SU-DHL-6 (cell line): ENCODE measurements around the gene MED6.

Experiments used
- H2AFZ ChIP-seq: fragments of 200-600 bp; sonication (generic); 2 replicates; pipeline ENCODE4 v1.6.1; 2014; ENCODE audit warnings: low read depth, mild to moderate bottlenecking, moderate library complexity, mixed read lengths, antibody characterized with exemption, low read length; ENCODE audit not compliant: severe bottlenecking
- H3F3A ChIP-seq: fragments of 200-600 bp; shearing (Covaris generic); 2 replicates; pipeline ENCODE4 v1.6.0; 2016; ENCODE audit warnings: antibody characterized with exemption, mild to moderate bottlenecking; ENCODE audit not compliant: insufficient read depth
- H3K27ac ChIP-seq: fragments of 200-600 bp; sonication (generic); 2 replicates; pipeline ENCODE4 v1.5.1; 2016; ENCODE audit warnings: low read depth, mild to moderate bottlenecking, low read length, moderate library complexity, mixed read lengths
- H3K27me3 ChIP-seq: fragments of 200-600 bp; sonication (generic), shearing (Covaris generic); 2 replicates; pipeline ENCODE4 v1.6.0; 2014; ENCODE audit warnings: mild to moderate bottlenecking, low read length
- H3K36me3 ChIP-seq: fragments of 200-600 bp; sonication (generic); 2 replicates; pipeline ENCODE4 v1.6.1; 2014; ENCODE audit warnings: mild to moderate bottlenecking, low read length, mixed read lengths
- H3K4me2 ChIP-seq: fragments of 300-600, 200-600 bp; shearing (Covaris generic), sonication (generic); 2 replicates; pipeline ENCODE4 v1.6.0; 2014; ENCODE audit warnings: low read length, low read depth, mild to moderate bottlenecking; ENCODE audit not compliant: poor library complexity, severe bottlenecking
- H3K4me3 ChIP-seq: fragments of 200-600 bp; sonication (generic); 2 replicates; pipeline ENCODE4 v1.5.1; 2014; ENCODE audit warnings: antibody characterized with exemption, low read length, mild to moderate bottlenecking, mixed read lengths; ENCODE audit not compliant: insufficient read depth, poor library complexity, severe bottlenecking
- H3K79me2 ChIP-seq: fragments of 200-600 bp; sonication (generic); 2 replicates; pipeline ENCODE4 v1.6.1; 2014; ENCODE audit warnings: mild to moderate bottlenecking, low read length, moderate library complexity; ENCODE audit not compliant: insufficient read depth
- H3K9ac ChIP-seq: fragments of 200-600 bp; sonication (generic); 2 replicates; pipeline ENCODE4 v1.7.0; 2014; ENCODE audit warnings: mild to moderate bottlenecking, low read length
- H3K9me2 ChIP-seq: fragments of 200-600 bp; sonication (generic); replicated peaks from 2 replicates; pipeline ENCODE4 v1.6.1; 2014; ENCODE audit warnings: low read length; ENCODE audit not compliant: insufficient read depth
- H3K9me3 ChIP-seq: fragments of 200-600 bp; sonication (generic); 2 replicates; pipeline ENCODE4 v1.6.1; 2014; ENCODE audit warnings: low read length, mixed read lengths; ENCODE audit not compliant: insufficient read depth
- H4K20me1 ChIP-seq: fragments of 200-600 bp; sonication (generic); 2 replicates; pipeline ENCODE4 v1.6.1; 2014; ENCODE audit warnings: low read depth, mild to moderate bottlenecking, antibody characterized with exemption, low read length, moderate library complexity, mixed read lengths
- EZH2phosphoT487 ChIP-seq: fragments of 200-600 bp; sonication (generic), shearing (Covaris generic); conservative IDR thresholded peaks from 2 replicates; pipeline ENCODE4 v1.6.1; 2018; ENCODE audit warnings: mild to moderate bottlenecking, antibody characterized with exemption, low read length, moderate library complexity, mixed read lengths
- TF ChIP-seq, protein P1 (sequence below): fragments of 200-600 bp; sonication (generic); IDR thresholded peaks from one replicate; pipeline ENCODE4 v1.5.1; 2017; ENCODE audit warnings: antibody characterized with exemption, mild to moderate bottlenecking, low read length, moderate library complexity; ENCODE audit not compliant: insufficient read depth, poor library complexity, severe bottlenecking

The MED6 gene

DNA sequence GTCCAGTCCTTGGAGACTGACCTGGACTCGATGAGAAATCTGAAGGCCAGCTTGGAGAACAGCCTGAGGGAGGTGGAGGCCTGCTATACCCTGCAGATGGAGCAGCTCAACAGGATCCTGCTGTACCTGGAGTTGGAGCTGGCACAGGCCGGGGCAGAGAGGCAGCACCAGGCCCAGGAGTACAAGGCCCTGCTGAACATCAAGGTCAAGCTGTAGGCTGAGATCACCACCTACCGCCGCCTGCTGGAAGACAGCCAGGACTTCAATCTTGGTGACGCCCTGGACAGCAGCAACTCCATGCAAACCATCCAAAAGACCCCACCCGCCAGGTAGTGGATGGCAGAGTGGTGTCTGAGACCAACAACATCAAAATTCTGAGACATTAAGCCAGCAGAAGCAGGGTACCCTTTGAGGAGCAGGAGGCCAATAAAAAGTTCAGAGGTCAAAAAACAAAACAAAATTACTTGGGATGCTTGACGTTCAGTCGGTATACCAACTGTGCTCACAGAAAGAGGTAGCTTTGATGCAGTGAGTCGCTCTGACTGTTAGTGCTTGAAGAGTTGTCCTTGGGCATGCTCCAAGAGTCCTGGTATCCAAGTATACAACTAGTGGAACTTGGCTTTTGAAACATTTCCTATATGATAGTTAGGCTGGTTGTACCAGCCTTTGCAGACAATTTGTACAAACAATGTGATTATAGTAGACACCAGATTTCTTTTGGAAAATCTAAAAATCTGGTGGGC is 4.8 kb downstream of the MED6 start:
- Histone ChIP-seq H3K9ac (no peak overlapping the region), H3F3A (no peaks in the 10 kb centered on the region; the same call in 1 of the 2 replicates), H3K36me3 (peaks cover 25% of the 10 kb centered on the region), H3K4me2 (no peak overlapping the region), H3K79me2 (peaks cover 55% of the 10 kb centered on the region), H4K20me1 (0 out of 2 replicates have a peak, but pooled peaks cover 9% of the 10 kb centered on the region), H3K27ac (no peak overlapping the region), H3K9me3 (no peaks in the 10 kb centered on the region), H3K4me3 (no peak overlapping the region), H3K27me3 (no peaks in the 10 kb centered on the region), H2AFZ (no peak overlapping the region), H3K9me2 (no peaks in the 10 kb centered on the region)
- TF ChIP-seq, protein P1, sequence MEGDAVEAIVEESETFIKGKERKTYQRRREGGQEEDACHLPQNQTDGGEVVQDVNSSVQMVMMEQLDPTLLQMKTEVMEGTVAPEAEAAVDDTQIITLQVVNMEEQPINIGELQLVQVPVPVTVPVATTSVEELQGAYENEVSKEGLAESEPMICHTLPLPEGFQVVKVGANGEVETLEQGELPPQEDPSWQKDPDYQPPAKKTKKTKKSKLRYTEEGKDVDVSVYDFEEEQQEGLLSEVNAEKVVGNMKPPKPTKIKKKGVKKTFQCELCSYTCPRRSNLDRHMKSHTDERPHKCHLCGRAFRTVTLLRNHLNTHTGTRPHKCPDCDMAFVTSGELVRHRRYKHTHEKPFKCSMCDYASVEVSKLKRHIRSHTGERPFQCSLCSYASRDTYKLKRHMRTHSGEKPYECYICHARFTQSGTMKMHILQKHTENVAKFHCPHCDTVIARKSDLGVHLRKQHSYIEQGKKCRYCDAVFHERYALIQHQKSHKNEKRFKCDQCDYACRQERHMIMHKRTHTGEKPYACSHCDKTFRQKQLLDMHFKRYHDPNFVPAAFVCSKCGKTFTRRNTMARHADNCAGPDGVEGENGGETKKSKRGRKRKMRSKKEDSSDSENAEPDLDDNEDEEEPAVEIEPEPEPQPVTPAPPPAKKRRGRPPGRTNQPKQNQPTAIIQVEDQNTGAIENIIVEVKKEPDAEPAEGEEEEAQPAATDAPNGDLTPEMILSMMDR = no peak
- no peak for TF ChIP-seq EZH2phosphoT487

DNA sequence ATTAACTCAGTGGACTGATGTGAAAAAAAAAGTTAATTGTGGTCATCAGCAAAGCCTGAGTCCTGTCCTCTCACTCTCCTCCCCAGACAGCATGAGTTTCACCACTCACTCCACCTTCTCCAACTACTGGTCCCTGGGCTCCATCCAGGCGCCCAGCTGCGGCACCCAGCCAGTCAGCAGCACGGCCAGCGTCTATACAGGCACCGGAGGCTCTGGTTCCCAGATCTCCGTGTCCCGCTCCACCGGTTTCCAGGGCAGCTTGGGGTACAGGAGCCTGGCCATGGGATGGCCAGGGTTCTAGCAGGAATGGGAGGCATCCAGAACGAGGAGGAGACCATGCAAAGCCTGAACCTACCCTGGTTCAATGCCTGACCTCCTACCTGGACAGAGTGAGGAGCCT is 6.0 kb downstream of the MED6 start:
- H3K79me2 ChIP-seq = peaks cover 45% of the 10 kb centered on the region
- H3K9ac ChIP-seq = no peak overlapping the region
- peaks cover 25% of the 10 kb centered on the region for H3K36me3 ChIP-seq
- 0 out of 2 replicates have a peak, but pooled peaks cover 9% of the 10 kb centered on the region for H4K20me1 ChIP-seq
- TF ChIP-seq, protein P1 = no peak
- TF ChIP-seq EZH2phosphoT487 = no peak
- no peaks in the 10 kb centered on the region for H3K9me3 ChIP-seq
- no peak overlapping the region for H3K4me2 ChIP-seq
- no peaks in the 10 kb centered on the region for H3K27me3 ChIP-seq
- H2AFZ ChIP-seq = no peak overlapping the region
- no peak overlapping the region for H3K4me3 ChIP-seq
- no peaks in the 10 kb centered on the region; the same call in 1 of the 2 replicates for H3F3A ChIP-seq
- H3K27ac ChIP-seq = no peak overlapping the region
- H3K9me2 ChIP-seq = no peaks in the 10 kb centered on the region

DNA sequence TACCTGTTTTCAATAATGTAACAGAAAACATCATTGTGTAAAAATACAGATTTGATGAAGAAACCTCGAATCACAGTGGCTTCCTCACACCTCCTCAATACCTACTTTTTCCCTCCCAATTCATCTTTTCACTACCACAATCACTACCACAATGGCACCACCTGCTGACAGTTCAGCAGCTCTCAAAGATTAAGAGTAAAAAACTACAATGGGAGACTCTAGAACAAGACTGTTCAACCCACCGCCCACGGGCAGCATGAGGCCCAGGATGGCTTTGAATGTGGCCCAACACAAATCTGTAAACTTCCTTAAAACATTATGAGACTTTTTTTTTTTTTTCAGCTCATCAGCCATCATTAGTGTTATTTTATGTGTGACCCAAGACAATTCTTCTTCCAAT is 15.2 kb downstream of the MED6 start:
- H2AFZ ChIP-seq = no peak overlapping the region
- H3K9me3 ChIP-seq = no peaks in the 10 kb centered on the region
- H4K20me1 ChIP-seq = no peaks in the 10 kb centered on the region
- no peaks in the 10 kb centered on the region; the same call in 1 of the 2 replicates for H3F3A ChIP-seq
- H3K9ac ChIP-seq = no peak overlapping the region
- H3K4me2 ChIP-seq = no peak overlapping the region
- no peak overlapping the region for H3K27ac ChIP-seq
- H3K9me2 ChIP-seq = no peaks in the 10 kb centered on the region
- H3K79me2 ChIP-seq = no peaks in the 10 kb centered on the region
- no peak overlapping the region for H3K4me3 ChIP-seq
- TF ChIP-seq EZH2phosphoT487 = no peak
- TF ChIP-seq, protein P1 = no peak
- H3K27me3 ChIP-seq = no peaks in the 10 kb centered on the region
- H3K36me3 ChIP-seq = peaks cover 33% of the 10 kb centered on the region
